HL-60 (cell line): ENCODE data around the gene TUBB4A.

Source experiments
- DNase-seq, 2 experiments: peaks; one replicate each; pipeline ENCODE4 v3.0.0-alpha.2; 2010 to 2020; ENCODE audit warnings: low read depth in 1 of 2, low spot score in 1 of 2
- H3K27ac ChIP-seq: fragments of 250-450 bp; sonication (Bioruptor Pico); replicated peaks from 2 replicates; pipeline ENCODE4 v1.5.1; 2020; ENCODE audit warnings: mild to moderate bottlenecking, moderate library complexity
- H3K27me3 ChIP-seq: fragments of 250-450 bp; sonication (Bioruptor Pico); 2 replicates; pipeline ENCODE4 v1.5.1; 2021; ENCODE audit warnings: mild to moderate bottlenecking, moderate library complexity; ENCODE audit not compliant: insufficient read depth, poor library complexity, severe bottlenecking
- H3K4me3 ChIP-seq: replicated peaks from 2 replicates; pipeline ENCODE4 v1.5.1; 2011; ENCODE audit warnings: mild to moderate bottlenecking, control low read depth, low read length; ENCODE audit not compliant: insufficient read depth
- CTCF ChIP-seq: IDR thresholded peaks from one replicate; pipeline ENCODE4 v1.5.1; 2011; ENCODE audit warnings: low read length, control low read depth, inconsistent platforms; ENCODE audit not compliant: insufficient read depth
- GABPA ChIP-seq: IDR thresholded peaks from 2 replicates; pipeline ENCODE4 v1.6.1; 2012; ENCODE audit warnings: low read depth
- POLR2AphosphoS5 ChIP-seq: IDR thresholded peaks from 2 replicates; pipeline ENCODE4 v1.6.1; 2012; ENCODE audit warnings: low read depth
- REST ChIP-seq: IDR thresholded peaks from 2 replicates; pipeline ENCODE4 v1.6.1; 2012; ENCODE audit warnings: low read depth; ENCODE audit not compliant: insufficient replicate concordance
- SPI1 ChIP-seq: IDR thresholded peaks from 2 replicates; pipeline ENCODE4 v1.6.1; 2012; ENCODE audit warnings: low read depth, mild to moderate bottlenecking, borderline replicate concordance

Gene TUBB4A

DNA sequence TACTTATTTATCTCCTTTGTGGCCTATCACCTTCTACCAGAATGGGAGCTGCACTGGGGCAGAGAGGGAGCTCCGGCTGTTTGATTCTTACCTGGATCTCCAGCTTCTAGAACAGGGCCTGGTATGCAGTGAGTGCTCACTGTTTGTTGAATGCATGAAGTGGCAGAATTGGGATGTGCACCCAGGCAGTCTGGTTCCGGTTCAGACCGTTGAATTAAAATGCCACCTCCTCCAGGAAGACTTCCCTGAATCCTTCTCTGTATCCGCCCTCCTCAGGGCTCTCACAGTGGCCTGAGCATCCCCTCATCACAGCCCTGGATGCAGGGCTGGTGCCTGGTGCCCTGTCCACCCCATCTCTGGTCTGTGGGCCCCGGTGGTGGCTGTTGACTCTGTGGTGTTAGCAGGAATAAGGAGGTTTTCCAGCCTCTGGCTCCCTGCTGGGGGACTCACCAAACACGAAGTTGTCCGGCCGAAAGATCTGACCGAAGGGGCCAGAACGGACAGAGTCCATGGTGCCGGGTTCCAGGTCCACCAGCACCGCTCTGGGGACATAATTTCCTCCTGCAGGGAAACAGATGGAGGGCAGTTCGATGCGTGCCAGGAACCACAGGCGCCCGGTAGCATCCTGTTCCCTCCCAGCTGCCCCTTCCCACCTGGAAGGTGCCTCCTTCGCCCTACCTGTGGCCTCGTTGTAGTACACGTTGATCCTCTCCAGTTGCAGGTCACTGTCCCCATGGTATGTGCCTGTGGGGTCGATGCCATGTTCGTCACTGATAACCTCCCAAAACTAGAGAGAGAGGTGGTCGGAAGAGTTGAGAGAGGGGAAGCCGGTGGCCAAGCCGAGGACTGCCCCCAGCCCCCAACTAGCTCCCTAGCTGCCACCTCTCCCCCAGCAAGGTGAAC is 1.0 kb downstream of the TUBB4A start:
- Histone ChIP-seq H3K27ac (no peak overlapping the region), H3K27me3 (peaks cover 23% of the 10 kb centered on the region), H3K4me3 (no peak overlapping the region)
- TF ChIP-seq CTCF = no peak
- TF ChIP-seq GABPA = no peak
- no peak for TF ChIP-seq POLR2AphosphoS5
- no peak for TF ChIP-seq REST
- TF ChIP-seq SPI1 = no peak
- DNase-seq = no peak

DNA sequence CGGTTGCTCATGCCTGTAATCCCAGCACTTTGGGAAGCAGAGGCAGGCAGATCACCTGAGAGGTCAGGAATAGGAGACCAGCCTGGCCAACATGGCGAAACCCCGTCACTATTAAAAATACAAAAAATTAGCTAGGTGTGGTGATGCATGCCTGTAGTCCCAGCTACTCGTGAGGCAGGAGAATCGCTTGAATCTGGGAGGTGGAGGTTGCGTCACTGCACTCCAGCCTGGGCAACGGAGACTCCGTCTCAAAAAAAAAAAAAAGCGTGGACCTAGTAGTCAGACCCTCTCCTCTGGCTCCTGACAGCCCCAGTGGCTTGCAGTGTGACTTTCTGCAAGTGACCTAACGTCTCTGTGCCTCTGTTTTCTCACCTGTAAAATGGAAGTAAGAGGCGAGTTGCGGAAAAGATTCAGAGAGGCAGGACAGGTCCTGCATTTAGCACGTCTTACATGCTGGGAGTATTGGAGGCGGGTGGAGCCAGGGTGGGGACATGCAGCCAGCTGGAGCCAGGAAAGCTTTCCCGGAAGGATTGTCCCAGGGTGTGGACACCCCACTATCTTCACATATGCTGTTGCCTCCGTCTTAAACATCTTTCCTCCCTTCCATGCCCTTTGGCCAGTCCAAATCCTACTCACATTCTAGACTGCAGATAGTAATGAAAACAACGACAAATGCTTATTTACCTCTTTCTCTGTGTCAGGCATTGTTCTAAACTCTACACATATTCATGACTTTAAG is 2.9 kb downstream of the TUBB4A start:
- DNase-seq = no peak
- TF ChIP-seq POLR2AphosphoS5 (no peak), CTCF (no peak), SPI1 (no peak), GABPA (no peak)
- no peak overlapping the region for H3K4me3 ChIP-seq
- no peak overlapping the region for H3K27ac ChIP-seq
- peaks cover 23% of the 10 kb centered on the region for H3K27me3 ChIP-seq

DNA sequence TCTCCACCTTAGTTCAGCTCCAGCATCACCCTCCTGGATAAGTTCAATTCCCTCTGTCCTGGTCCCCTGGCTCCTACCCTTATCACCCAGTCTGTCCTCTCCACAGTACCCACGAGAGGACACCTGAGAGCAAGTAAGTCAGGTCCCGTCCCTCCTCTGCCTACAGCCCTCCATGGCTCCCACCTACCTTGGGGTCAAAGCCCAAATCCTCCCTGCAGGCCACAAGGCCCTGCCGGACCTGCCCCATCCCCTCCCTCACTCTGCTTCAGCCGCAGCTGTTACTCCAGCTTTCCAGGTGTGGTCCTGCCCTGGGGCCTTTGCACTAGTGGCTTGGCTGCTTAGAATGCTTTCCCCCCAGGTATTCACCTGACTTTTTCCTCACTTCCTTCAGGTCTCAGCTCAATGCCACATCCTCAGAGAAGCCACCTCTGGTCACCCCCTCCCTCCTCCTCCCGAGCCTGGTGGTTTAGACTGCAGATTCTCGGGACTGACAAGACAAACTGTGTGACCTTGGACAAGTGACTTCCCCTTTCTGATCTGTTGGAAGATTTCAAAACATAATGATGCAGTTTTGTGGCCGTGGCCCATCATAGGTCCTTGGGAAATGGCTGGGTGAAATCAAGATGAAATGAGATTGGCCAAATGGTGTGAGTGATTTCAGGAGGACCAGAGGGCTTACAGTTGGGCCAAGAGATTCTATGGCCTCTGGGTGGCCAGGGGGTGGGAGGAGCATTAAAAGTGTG is 3.6 kb downstream of the TUBB4A start:
- TF ChIP-seq POLR2AphosphoS5 (no peak), SPI1 (peak; percentile 94)
- H3K4me3 ChIP-seq = no peak overlapping the region

GRCh38 chr19:6495947-6496346 is 6.2 kb downstream of the TUBB4A start:
- TF ChIP-seq REST (no peak), CTCF (no peak), POLR2AphosphoS5 (no peak), SPI1 (no peak)
- peaks cover 1% of the 10 kb centered on the region for H3K27me3 ChIP-seq
- H3K27ac ChIP-seq = no peak overlapping the region
- no peak overlapping the region for H3K4me3 ChIP-seq
- no peak for DNase-seq

More for the DNA sequence above, 3.6 kb downstream of the TUBB4A start:
- DNase-seq = peak in 1 of 2 experiments; percentile 86
- H3K27ac ChIP-seq = no peak overlapping the region
- H3K27me3 ChIP-seq = peaks cover 22% of the 10 kb centered on the region
